Trophoblast cell (in vitro differentiated cells and primary cell): ENCODE data around the gene MOGAT1.
"Not testable (repeated sequence)": the region's sequence is repeated elsewhere in the genome, so short reads cannot be mapped to it uniquely, and the experiment has no call there.

Experiments used
- DNase-seq, 2 donors: peaks; one replicate each; pipeline ENCODE4 v3.0.0-alpha.2; 2016
- H2AFZ ChIP-seq: 2 replicates; pipeline ENCODE4 v1.6.1; 2013; ENCODE audit warnings: low read length, moderate library complexity, mild to moderate bottlenecking; ENCODE audit not compliant: insufficient read depth, poor library complexity
- H2AK5ac ChIP-seq: 2 replicates; pipeline ENCODE4 v1.6.1; 2013; ENCODE audit warnings: mild to moderate bottlenecking, low read length
- H2BK120ac ChIP-seq: 2 replicates; pipeline ENCODE4 v1.6.1; 2013; ENCODE audit warnings: low read length, mild to moderate bottlenecking, moderate library complexity; ENCODE audit not compliant: insufficient read depth, poor library complexity
- H2BK12ac ChIP-seq: 2 replicates; pipeline ENCODE4 v1.6.1; 2013; ENCODE audit warnings: mild to moderate bottlenecking, low read length, moderate library complexity
- H2BK5ac ChIP-seq: 2 replicates; pipeline ENCODE4 v1.6.1; 2013; ENCODE audit warnings: low read length, low read depth, moderate library complexity, mild to moderate bottlenecking; ENCODE audit not compliant: poor library complexity
- H3K14ac ChIP-seq: 2 replicates; pipeline ENCODE4 v1.6.1; 2013; ENCODE audit warnings: mild to moderate bottlenecking, low read length
- H3K18ac ChIP-seq: 2 replicates; pipeline ENCODE4 v1.6.1; 2013; ENCODE audit warnings: mild to moderate bottlenecking, low read length
- H3K23ac ChIP-seq: 2 replicates; pipeline ENCODE4 v1.6.1; 2013; ENCODE audit warnings: low read length
- H3K27ac ChIP-seq: 2 replicates; pipeline ENCODE4 v1.5.1; 2013; ENCODE audit warnings: low read depth, mild to moderate bottlenecking, inconsistent platforms, low read length, moderate library complexity
- H3K27me3 ChIP-seq: 2 replicates; pipeline ENCODE4 v1.6.1; 2013; ENCODE audit warnings: inconsistent platforms, mild to moderate bottlenecking, low read length, moderate library complexity; ENCODE audit not compliant: insufficient read depth
- H3K36me3 ChIP-seq, 2 experiments: 1 replicate in 1 of 2; 2 replicates in 1 of 2; pipeline ENCODE4 v1.6.1; 2013; ENCODE audit warnings: low read length in 2 of 2, mild to moderate bottlenecking in 2 of 2, moderate library complexity in 1 of 2; ENCODE audit not compliant: insufficient read depth in 2 of 2, control insufficient read depth in 1 of 2
- H3K4ac ChIP-seq: 2 replicates; pipeline ENCODE4 v1.6.1; 2013; ENCODE audit warnings: low read depth, mild to moderate bottlenecking, low read length, moderate library complexity
- H3K4me1 ChIP-seq, 2 experiments: 1 replicate in 1 of 2; 2 replicates in 1 of 2; pipeline ENCODE4 v1.6.1; 2013; ENCODE audit warnings: low read length in 2 of 2, mild to moderate bottlenecking in 2 of 2, moderate library complexity in 1 of 2; ENCODE audit not compliant: insufficient read depth in 2 of 2, control insufficient read depth in 1 of 2
- H3K4me2 ChIP-seq: 2 replicates; pipeline ENCODE4 v1.6.1; 2013; ENCODE audit warnings: inconsistent platforms, mild to moderate bottlenecking, low read length, moderate library complexity
- H3K4me3 ChIP-seq: 2 replicates; pipeline ENCODE4 v1.5.1; 2013; ENCODE audit warnings: mild to moderate bottlenecking, low read depth, low read length, inconsistent platforms
- H3K79me1 ChIP-seq: one replicate; pipeline ENCODE4 v1.6.1; 2013; ENCODE audit warnings: low read length
- H3K79me2 ChIP-seq: 2 replicates; pipeline ENCODE4 v1.6.1; 2013; ENCODE audit warnings: low read length, mild to moderate bottlenecking; ENCODE audit not compliant: control insufficient read depth, insufficient read depth, poor library complexity
- H3K9ac ChIP-seq: 2 replicates; pipeline ENCODE4 v1.6.1; 2013; ENCODE audit warnings: mild to moderate bottlenecking, low read length
- H3K9me3 ChIP-seq: 2 replicates; pipeline ENCODE4 v1.6.1; 2013; ENCODE audit warnings: low read depth, mild to moderate bottlenecking, control low read depth, inconsistent platforms, low read length; ENCODE audit not compliant: insufficient read depth
- H4K12ac ChIP-seq: 2 replicates; pipeline ENCODE4 v1.6.1; 2013; ENCODE audit warnings: low read depth, mild to moderate bottlenecking, low read length, moderate library complexity
- H4K8ac ChIP-seq: 2 replicates; pipeline ENCODE4 v1.6.1; 2013; ENCODE audit warnings: low read depth, mild to moderate bottlenecking, low read length, moderate library complexity
- H4K91ac ChIP-seq: one replicate; pipeline ENCODE4 v1.6.1; 2013; ENCODE audit warnings: low read depth, mild to moderate bottlenecking, low read length, moderate library complexity
- WGBS: extraction: QIAGEN DNeasy Blood & Tissue Kit; methylation state at CpG from one replicate; pipeline ENCODE4 v1.1.7; 2013; ENCODE audit warnings: missing lambda C conversion rate; ENCODE audit not compliant: insufficient read length, insufficient coverage; ENCODE audit errors: extremely low coverage; 5-methylcytosine and 5-hydroxymethylcytosine counted together

MOGAT1 gene

GRCh38 chr2:222714361-222715241 is 43.1 kb downstream of the MOGAT1 start:
- Histone ChIP-seq H3K4me2 (no peak overlapping the region), H4K12ac (no peak overlapping the region), H3K4me3 (no peak overlapping the region), H2AFZ (no peak overlapping the region), H3K18ac (no peak overlapping the region), H2AK5ac (no peak overlapping the region), H2BK12ac (no peak overlapping the region), H2BK120ac (no peak overlapping the region), H3K23ac (no peak overlapping the region), H2BK5ac (no peak overlapping the region), H3K9ac (no peak overlapping the region), H3K79me1 (no peaks in the 10 kb centered on the region), H3K4ac (no peak overlapping the region), H3K9me3 (no peaks in the 10 kb centered on the region), H3K79me2 (no peaks in the 10 kb centered on the region), H4K91ac (no peak overlapping the region), H3K27me3 (no peaks in the 10 kb centered on the region), H3K4me1 (peaks cover under 1 to 2% of the 10 kb centered on the region in 2 experiments), H4K8ac (no peak overlapping the region), H3K14ac (no peak overlapping the region), H3K27ac (no peak overlapping the region), H3K36me3 (no peaks in the 10 kb centered on the region)
- no CpG with 5 or more reads among the region's 7 CpGs for WGBS
- DNase-seq = no peak

- H3K27ac ChIP-seq = no peak overlapping the region
- no peak overlapping the region for H3K4me3 ChIP-seq
- WGBS = no CpG with 5 or more reads among the region's 9 CpGs
- H3K36me3 ChIP-seq = no peaks in the 10 kb centered on the region
- H3K9ac ChIP-seq = no peak overlapping the region
- H3K79me2 ChIP-seq = no peaks in the 10 kb centered on the region
- DNase-seq = no peak
- H4K91ac ChIP-seq = no peak overlapping the region
- no peak overlapping the region for H3K23ac ChIP-seq
- H3K4ac ChIP-seq = no peak overlapping the region
- no peak overlapping the region for H2BK120ac ChIP-seq
- H4K12ac ChIP-seq = no peak overlapping the region
- no peak overlapping the region for H2AFZ ChIP-seq
- no peak overlapping the region for H3K18ac ChIP-seq
- H2BK5ac ChIP-seq = no peak overlapping the region
- no peaks in the 10 kb centered on the region for H3K79me1 ChIP-seq
- H4K8ac ChIP-seq = no peak overlapping the region
- H2BK12ac ChIP-seq = no peak overlapping the region
- no peak overlapping the region for H2AK5ac ChIP-seq
- no peak overlapping the region for H3K14ac ChIP-seq
- no peak overlapping the region for H3K4me2 ChIP-seq
- peaks cover 0 to 2% of the 10 kb centered on the region in 2 experiments for H3K4me1 ChIP-seq
- H3K27me3 ChIP-seq = no peaks in the 10 kb centered on the region
- peaks cover 3% of the 10 kb centered on the region for H3K9me3 ChIP-seq
Measured at GRCh38 chr2:222715742-222716141, 44.3 kb downstream of the MOGAT1 start.

- not testable (repeated sequence) for H4K12ac ChIP-seq, H3K27ac ChIP-seq, H2BK12ac ChIP-seq, H3K9me3 ChIP-seq, H3K27me3 ChIP-seq, H2BK5ac ChIP-seq, H4K8ac ChIP-seq, H3K4me3 ChIP-seq, H3K4me1 ChIP-seq, H3K4ac ChIP-seq, H3K14ac ChIP-seq, H4K91ac ChIP-seq, H3K9ac ChIP-seq, H2BK120ac ChIP-seq, H2AK5ac ChIP-seq, H3K23ac ChIP-seq, H2AFZ ChIP-seq, H3K4me2 ChIP-seq, H3K79me1 ChIP-seq, DNase-seq, H3K36me3 ChIP-seq, H3K18ac ChIP-seq, H3K79me2 ChIP-seq
- WGBS = no CpG with 5 or more reads among the region's 1 CpG
Measured at GRCh38 chr2:222719787-222720186, 48.3 kb downstream of the MOGAT1 start.

- H2BK5ac ChIP-seq, H3K27me3 ChIP-seq, H3K4me3 ChIP-seq, H2AFZ ChIP-seq, H3K4ac ChIP-seq, H3K9me3 ChIP-seq, H4K91ac ChIP-seq, H3K4me2 ChIP-seq, H4K12ac ChIP-seq, H3K18ac ChIP-seq, H3K79me2 ChIP-seq, H3K79me1 ChIP-seq, H3K27ac ChIP-seq, H3K9ac ChIP-seq, H3K14ac ChIP-seq, H2BK120ac ChIP-seq, DNase-seq, H3K36me3 ChIP-seq, H2AK5ac ChIP-seq, H3K23ac ChIP-seq, H3K4me1 ChIP-seq, H2BK12ac ChIP-seq, H4K8ac ChIP-seq: not testable (repeated sequence)
- WGBS = no CpG with 5 or more reads among the region's 2 CpGs
Measured at GRCh38 chr2:222721597-222721996, 50.1 kb downstream of the MOGAT1 start.
